ENCODE data around the gene MPP1.
"Not testable (repeated sequence)": the region's sequence is repeated elsewhere in the genome, so short reads cannot be mapped to it uniquely, and the experiment has no call there.

The MPP1 gene

GRCh38 chrX:154804957-154805695 is at the start of gene MPP1:
MPP1 (minus strand) TSS chrX:154805485; CDS start chrX:154805373, 112 bp downstream.
- DNase-seq: no peak

- no peak for DNase-seq
Observed at GRCh38 chrX:154850957-154851611, 45.8 kb upstream of the MPP1 start.

GRCh38 chrX:154840856-154841255 is 35.6 kb upstream of the MPP1 start:
- DNase-seq: no peak

GRCh38 chrX:154836163-154836562 is 30.9 kb upstream of the MPP1 start:
- DNase-seq: no peak

GRCh38 chrX:154834562-154834961 is 29.3 kb upstream of the MPP1 start, which contains the start of gene SMIM9:
SMIM9 (minus strand) TSS chrX:154834662; CDS start chrX:154830856, 3,806 bp downstream.
- DNase-seq: no peak

GRCh38 chrX:154833746-154834274 is 28.5 kb upstream of the MPP1 start:
- no peak for DNase-seq

GRCh38 chrX:154829926-154830442 is 24.7 kb upstream of the MPP1 start:
- DNase-seq: no peak

- no peak for DNase-seq
Observed at GRCh38 chrX:154829134-154829533, 23.8 kb upstream of the MPP1 start.

- DNase-seq: no peak
Observed at GRCh38 chrX:154828016-154828408, 22.7 kb upstream of the MPP1 start.

GRCh38 chrX:154827194-154828015 is 22.1 kb upstream of the MPP1 start:
- DNase-seq: no peak

GRCh38 chrX:154825586-154825985 is 20.3 kb upstream of the MPP1 start:
- not testable (repeated sequence) for DNase-seq

- DNase-seq: no peak
Observed at GRCh38 chrX:154824638-154825037, 19.4 kb upstream of the MPP1 start.

GRCh38 chrX:154822029-154822428 is 16.7 kb upstream of the MPP1 start:
- DNase-seq: no peak

GRCh38 chrX:154821523-154821922 is 16.2 kb upstream of the MPP1 start:
- no peak for DNase-seq

GRCh38 chrX:154819771-154820341 is 14.6 kb upstream of the MPP1 start:
- DNase-seq: no peak

- DNase-seq: no peak
Observed at GRCh38 chrX:154818916-154819770, 13.9 kb upstream of the MPP1 start.

- not testable (repeated sequence) for DNase-seq
Observed at GRCh38 chrX:154817048-154817618, 11.8 kb upstream of the MPP1 start.

GRCh38 chrX:154816326-154816898 is 11.1 kb upstream of the MPP1 start:
- DNase-seq: not testable (repeated sequence)

GRCh38 chrX:154815274-154815818 is 10.1 kb upstream of the MPP1 start:
- no peak for DNase-seq

GRCh38 chrX:154813801-154814200 is 8.5 kb upstream of the MPP1 start:
- DNase-seq: no peak

Measured in NCI-H1436 treated with DMSO at 0.1 percent for 48 hours (cell line).